KMS-11 (cell line): ENCODE measurements around the gene PIEZO2.

Source experiments
- H2AFZ ChIP-seq: fragments of 200-600 bp; sonication (generic); 2 replicates; pipeline ENCODE4 v1.6.1; 2016; ENCODE audit warnings: antibody characterized with exemption, mixed run types, low read depth
- H3K27ac ChIP-seq: fragments of 200-600 bp; sonication (generic); 2 replicates; pipeline ENCODE4 v1.6.1; 2016; ENCODE audit warnings: mild to moderate bottlenecking, mixed run types
- H3K27me3 ChIP-seq: fragments of 200-600 bp; sonication (generic); 2 replicates; pipeline ENCODE4 v1.6.1; 2017; ENCODE audit warnings: mild to moderate bottlenecking, low read depth, mixed run types, moderate library complexity; ENCODE audit not compliant: insufficient read depth
- H3K36me3 ChIP-seq: fragments of 200-600 bp; sonication (generic); 2 replicates; pipeline ENCODE4 v1.6.1; 2017; ENCODE audit warnings: mild to moderate bottlenecking, mixed run types; ENCODE audit not compliant: insufficient read depth
- H3K4me1 ChIP-seq: fragments of 200-600 bp; sonication (generic); 2 replicates; pipeline ENCODE4 v1.6.1; 2016; ENCODE audit warnings: mild to moderate bottlenecking, low read depth, mixed run types; ENCODE audit not compliant: poor library complexity, severe bottlenecking
- H3K4me2 ChIP-seq: fragments of 200-600 bp; sonication (generic); 2 replicates; pipeline ENCODE4 v1.7.0; 2016; ENCODE audit warnings: mild to moderate bottlenecking, mixed run types
- H3K4me3 ChIP-seq: fragments of 200-600 bp; sonication (generic); IDR thresholded peaks from 2 replicates; pipeline ENCODE4 v1.6.1; 2017; ENCODE audit warnings: low read depth, low read length, mixed read lengths; ENCODE audit not compliant: insufficient read depth
- H3K79me2 ChIP-seq: fragments of 200-600 bp; sonication (generic); 2 replicates; pipeline ENCODE4 v1.6.1; 2016; ENCODE audit warnings: low read depth, mixed run types; ENCODE audit not compliant: insufficient read depth
- H3K9ac ChIP-seq: fragments of 200-600 bp; sonication (generic); 2 replicates; pipeline ENCODE4 v1.6.1; 2016; ENCODE audit warnings: mild to moderate bottlenecking, mixed run types
- H4K20me1 ChIP-seq: fragments of 200-600 bp; sonication (generic); 2 replicates; pipeline ENCODE4 v1.6.1; 2016; ENCODE audit warnings: mild to moderate bottlenecking, mixed run types; ENCODE audit not compliant: insufficient read depth
- CTCF ChIP-seq: fragments of 200-600 bp; sonication (generic); conservative IDR thresholded peaks from 2 replicates; pipeline ENCODE4 v1.6.1; 2017; ENCODE audit warnings: low read depth, mild to moderate bottlenecking, antibody characterized with exemption, low read length, moderate library complexity, mixed read lengths

Gene PIEZO2

GRCh38 chr18:11121443-11121849, 27.9 kb downstream of the PIEZO2 start:
- Histone ChIP-seq H3K4me2 (no peak overlapping the region), H3K36me3 (no peaks in the 10 kb centered on the region), H3K4me1 (no peaks in the 10 kb centered on the region), H3K27me3 (no peaks in the 10 kb centered on the region), H3K27ac (no peak overlapping the region), H2AFZ (no peak overlapping the region), H4K20me1 (no peaks in the 10 kb centered on the region), H3K79me2 (no peaks in the 10 kb centered on the region), H3K9ac (no peak overlapping the region), H3K4me3 (no peak overlapping the region)
- no peak for TF ChIP-seq CTCF

GRCh38 chr18:11119959-11120587, 29.3 kb downstream of the PIEZO2 start:
- H4K20me1 ChIP-seq = no peaks in the 10 kb centered on the region
- TF ChIP-seq CTCF = no peak
- no peaks in the 10 kb centered on the region for H3K4me1 ChIP-seq
- no peak overlapping the region for H2AFZ ChIP-seq
- no peaks in the 10 kb centered on the region for H3K79me2 ChIP-seq
- no peak overlapping the region for H3K9ac ChIP-seq
- H3K27ac ChIP-seq = no peak overlapping the region
- H3K4me2 ChIP-seq = no peak overlapping the region
- no peaks in the 10 kb centered on the region for H3K27me3 ChIP-seq
- no peaks in the 10 kb centered on the region for H3K36me3 ChIP-seq
- H3K4me3 ChIP-seq = no peak overlapping the region

GRCh38 chr18:11119550-11119949, 29.8 kb downstream of the PIEZO2 start:
- Histone ChIP-seq H3K27me3 (no peaks in the 10 kb centered on the region), H3K4me3 (no peak overlapping the region), H3K9ac (no peak overlapping the region), H3K36me3 (no peaks in the 10 kb centered on the region), H4K20me1 (no peaks in the 10 kb centered on the region), H3K4me1 (no peaks in the 10 kb centered on the region), H3K4me2 (no peak overlapping the region), H2AFZ (no peak overlapping the region), H3K27ac (no peak overlapping the region), H3K79me2 (no peaks in the 10 kb centered on the region)
- no peak for TF ChIP-seq CTCF

- Histone ChIP-seq H3K4me2 (no peak overlapping the region), H3K27me3 (no peaks in the 10 kb centered on the region), H3K36me3 (no peaks in the 10 kb centered on the region), H3K4me3 (no peak overlapping the region), H3K4me1 (no peaks in the 10 kb centered on the region), H3K9ac (no peak overlapping the region), H4K20me1 (no peaks in the 10 kb centered on the region), H3K27ac (no peak overlapping the region), H3K79me2 (no peaks in the 10 kb centered on the region), H2AFZ (no peak overlapping the region)
- no peak for TF ChIP-seq CTCF
Measured at GRCh38 chr18:11118051-11118766, 31.2 kb downstream of the PIEZO2 start.
